ENCODE data around the gene CABP2. TPM values are rescaled to one million over a fixed set of nuclear protein-coding genes. Genes with fewer than 3 reads are reported as not detected.
A peak's percentile ranks its signal among the peaks of the same experiment; 100 is the strongest.
"Not testable (repeated sequence)": the region's sequence is repeated elsewhere in the genome, so short reads cannot be mapped to it uniquely, and the experiment has no call there.

Gene CABP2
- total RNA-seq, 1 donor from 2014 or later = not detected

GRCh38 chr11:67486481-67487195, 36.6 kb downstream of the CABP2 start:
- ATAC-seq (ENCODE audit: low read depth) (no peak), DNase-seq (no peak)
- Mint-ChIP-seq H3K36me3 (ENCODE audit: low read depth) (peaks cover 71% of the 10 kb centered on the region), H3K4me1 (peaks cover 60% of the 10 kb centered on the region), H3K4me3 (peak overlapping the region; percentile 61), H3K9me3 (no peaks in the 10 kb centered on the region), H3K27ac (peak overlapping the region; percentile 98), H3K27me3 (no peaks in the 10 kb centered on the region)
- intact Hi-C loops (cut with micrococcal nuclease) = no loop called here
- TF ChIP-seq CTCF (IDR thresholded peaks at IDR 0.05) = no peak
- CTCF ChIA-PET = interaction anchor here (1.5 kb wide), 1 partner anchor 85 kb away, joined by 9 read pairs; the partner anchor contains the start of gene PPP1CA
- POLR2A ChIA-PET = interaction anchor here (0.9 to 11.1 kb wide), 12 partner anchors 13 to 134 kb away, joined by 3 to 189 read pairs (median 6); partner anchors contain the start of genes PPP1CA, PTPRCAP and TMEM134

- H3K27me3 Mint-ChIP-seq; DNase-seq; ATAC-seq (ENCODE audit: low read depth); H3K9me3 Mint-ChIP-seq: not testable (repeated sequence)
- Mint-ChIP-seq H3K36me3 (ENCODE audit: low read depth) (peaks cover 65% of the 10 kb centered on the region), H3K4me3 (peak overlapping the region; percentile 61), H3K27ac (peak overlapping the region; percentile 98), H3K4me1 (peaks cover 60% of the 10 kb centered on the region)
- intact Hi-C loops (cut with micrococcal nuclease) = loop anchor here (1.0 kb wide), 1 partner anchor 19 kb away; the partner anchor contains the start of gene PITPNM1
- POLR2A ChIA-PET = interaction anchor here (0.7 to 11.1 kb wide), 16 partner anchors 14 to 114 kb away, joined by 3 to 189 read pairs (median 6); partner anchors contain the start of genes PITPNM1, PPP1CA, PTPRCAP and TMEM134
- CTCF ChIA-PET = interaction anchor here (0.7 to 1.5 kb wide), 3 partner anchors 49 to 106 kb away, joined by 4 to 9 read pairs (median 5); partner anchors contain the start of genes PPP1CA and PTPRCAP
These were observed 37.3 kb downstream of the CABP2 start for GRCh38 chr11:67485873-67486361.

- CTCF ChIA-PET = interaction anchor here (1.5 kb wide), 1 partner anchor 83 kb away, joined by 9 read pairs; the partner anchor contains the start of gene PPP1CA
- ATAC-seq (ENCODE audit: low read depth) (peak; percentile 35), DNase-seq (peak; percentile 57)
- no peaks in the 10 kb centered on the region for H3K9me3 Mint-ChIP-seq
- no peaks in the 10 kb centered on the region for H3K27me3 Mint-ChIP-seq
- TF ChIP-seq CTCF (IDR thresholded peaks at IDR 0.05) = no peak
- H3K27ac Mint-ChIP-seq = peak overlapping the region; percentile 98
- intact Hi-C loops (cut with micrococcal nuclease) = loop anchor here (1.0 kb wide), 1 partner anchor 20 kb away; the partner anchor contains the start of gene PITPNM1
- H3K4me3 Mint-ChIP-seq = peak overlapping the region; percentile 93
- H3K36me3 Mint-ChIP-seq (ENCODE audit: low read depth) = peaks cover 55% of the 10 kb centered on the region
- POLR2A ChIA-PET = interaction anchor here (0.9 to 11.1 kb wide), 13 partner anchors 16 to 133 kb away, joined by 3 to 189 read pairs (median 15); partner anchors contain the start of genes PITPNM1, POLD4, PPP1CA and PTPRCAP
- H3K4me1 Mint-ChIP-seq = peaks cover 60% of the 10 kb centered on the region
These were observed 38.4 kb downstream of the CABP2 start for GRCh38 chr11:67484847-67485311.

- intact Hi-C loops (cut with micrococcal nuclease) = loop anchor here (1.0 to 2.0 kb wide), 4 partner anchors 48 to 131 kb away; partner anchors contain the start of genes POLD4 and RPS6KB2
- Mint-ChIP-seq H3K4me3 (peak overlapping the region; percentile 93), H3K27me3 (no peaks in the 10 kb centered on the region), H3K9me3 (no peaks in the 10 kb centered on the region), H3K4me1 (peaks cover 60% of the 10 kb centered on the region), H3K36me3 (ENCODE audit: low read depth) (peaks cover 49% of the 10 kb centered on the region), H3K27ac (peak overlapping the region; percentile 98)
- peak; percentile 34 for DNase-seq
- no peak for TF ChIP-seq CTCF (IDR thresholded peaks at IDR 0.05)
- ChIA-PET POLR2A (interaction anchor here (0.6 to 11.1 kb wide), 18 partner anchors 10 to 133 kb away, joined by 3 to 189 read pairs (median 10); partner anchors contain the start of genes CORO1B, GSTP1, POLD4 and PPP1CA), CTCF (interaction anchor here (0.6 to 1.4 kb wide), 2 partner anchors 16 to 142 kb away, joined by 3 to 6 read pairs; no protein-coding TSS in a partner anchor)
- ATAC-seq (ENCODE audit: low read depth) = no peak
These were observed 39.2 kb downstream of the CABP2 start for GRCh38 chr11:67483831-67484665.
